Panc1 (cell line): Measurements from ENCODE around the gene TMEM100. TPM values are rescaled to one million over a fixed set of nuclear protein-coding genes. Genes with fewer than 3 reads are reported as not detected.

Experiments used
- ATAC-seq: fragments of 200-7000 bp; cut with Tn5 transposase; 2 replicates; pipeline ENCODE4 v1.9.1; 2020; ENCODE audit warnings: mild to moderate bottlenecking, moderate library complexity
- BruUV-seq: library from RNA; stranded (reverse); fragments of 400-500 nt; replicated peaks from 2 replicates; lab custom pipeline; 2021; lab: Mats Ljungman, UMichigan
- CTCF ChIA-PET: fragments of 300-600 bp; sonication (Branson Sonifier 250); formaldehyde crosslinking; loops from one replicate; lab custom pipeline; 2022; ENCODE audit warnings: antibody characterized with exemption; lab: Charles Lee
- POLR2A ChIA-PET: fragments of 300-600 bp; sonication (Branson Sonifier 250); formaldehyde crosslinking; loops from one replicate; lab custom pipeline; 2022; ENCODE audit warnings: antibody characterized with exemption; lab: Charles Lee
- DNase-seq: peaks from one replicate; pipeline ENCODE4 v3.0.0-alpha.2; 2010; ENCODE audit warnings: low read depth, low spot score
- H3K27ac ChIP-seq: 2 replicates; pipeline ENCODE4 v1.5.1; 2011; ENCODE audit warnings: mild to moderate bottlenecking, low read length, inconsistent platforms
- H3K27me3 ChIP-seq: fragments of 200-500 bp; sonication (Bioruptor generic); 2 replicates; pipeline ENCODE4 v1.6.0; 2014; ENCODE audit warnings: low read length, inconsistent platforms; ENCODE audit not compliant: control insufficient read depth, insufficient read depth
- H3K36me3 ChIP-seq: fragments of 200-500 bp; sonication (Bioruptor generic); 2 replicates; pipeline ENCODE4 v1.5.1; 2014; ENCODE audit warnings: inconsistent platforms, mild to moderate bottlenecking, low read length, moderate library complexity; ENCODE audit not compliant: control insufficient read depth, insufficient read depth
- H3K4me1 ChIP-seq: 2 replicates; pipeline ENCODE4 v1.5.1; 2011; ENCODE audit warnings: inconsistent platforms, mild to moderate bottlenecking, low read length, moderate library complexity; ENCODE audit not compliant: control insufficient read depth, insufficient read depth
- H3K4me3 ChIP-seq, 2 experiments: 2 replicates each; pipeline ENCODE4 v1.5.1; 2011 to 2012; ENCODE audit warnings: low read depth in 2 of 2, low read length in 2 of 2, mild to moderate bottlenecking in 2 of 2, inconsistent platforms in 1 of 2, moderate library complexity in 1 of 2
- H3K9me3 ChIP-seq: fragments of 200-500 bp; sonication (Bioruptor generic); 2 replicates; pipeline ENCODE4 v1.5.1; 2014; ENCODE audit warnings: low read depth, mild to moderate bottlenecking, inconsistent platforms, low read length, moderate library complexity; ENCODE audit not compliant: control insufficient read depth, insufficient read depth
- POLR2AphosphoS5 ChIP-seq: IDR thresholded peaks from 2 replicates; pipeline ENCODE4 v1.6.1; 2012; ENCODE audit warnings: mild to moderate bottlenecking, low read depth, low read length, moderate library complexity
- SIN3A ChIP-seq: IDR thresholded peaks from 2 replicates; pipeline ENCODE4 v1.6.1; 2012; ENCODE audit warnings: low read depth, mild to moderate bottlenecking, low read length, moderate library complexity, borderline replicate concordance; ENCODE audit not compliant: insufficient read depth
- TCF7L2 ChIP-seq: IDR thresholded peaks from 2 replicates; pipeline ENCODE4 v1.6.1; 2011; ENCODE audit warnings: mild to moderate bottlenecking, low read depth, low read length, inconsistent platforms
- in situ Hi-C: cut with HindIII; loops from 2 replicates; pipeline ENCODE4 v1.10.0; 2016; ENCODE audit warnings: low sequenced_read_pairs, low pct_unique_long_range_greater_than_20kb
- intact Hi-C: fragments of 100-400 bp; cut with micrococcal nuclease; formaldehyde crosslinking; loops from one replicate; pipeline ENCODE4 v1.10.0; 2022; ENCODE audit not compliant: unreplicated experiment
- total RNA-seq: library from RNA; stranded (reverse); gene quantifications from one replicate; pipeline ENCODE4 v1.2.1, GENCODE V29; 2021; ENCODE audit not compliant: unreplicated experiment
- TF ChIP-seq, protein P1 (sequence below): fragments of 450-650 bp; IDR thresholded peaks from 2 replicates; pipeline ENCODE4 v1.5.1; 2017; ENCODE audit warnings: mild to moderate bottlenecking
- TF ChIP-seq, protein P2 (sequence below), 2 experiments: IDR thresholded peaks; 2 replicates each; pipeline ENCODE4 v1.6.1; 2011 to 2012; ENCODE audit warnings: low read depth in 2 of 2, control low read depth in 1 of 2, low read length in 1 of 2, mild to moderate bottlenecking in 1 of 2, moderate library complexity in 1 of 2; ENCODE audit not compliant: insufficient read depth in 1 of 2

Gene TMEM100
- total RNA-seq, 1 experiment from 2014 or later: 0.10 TPM

DNA sequence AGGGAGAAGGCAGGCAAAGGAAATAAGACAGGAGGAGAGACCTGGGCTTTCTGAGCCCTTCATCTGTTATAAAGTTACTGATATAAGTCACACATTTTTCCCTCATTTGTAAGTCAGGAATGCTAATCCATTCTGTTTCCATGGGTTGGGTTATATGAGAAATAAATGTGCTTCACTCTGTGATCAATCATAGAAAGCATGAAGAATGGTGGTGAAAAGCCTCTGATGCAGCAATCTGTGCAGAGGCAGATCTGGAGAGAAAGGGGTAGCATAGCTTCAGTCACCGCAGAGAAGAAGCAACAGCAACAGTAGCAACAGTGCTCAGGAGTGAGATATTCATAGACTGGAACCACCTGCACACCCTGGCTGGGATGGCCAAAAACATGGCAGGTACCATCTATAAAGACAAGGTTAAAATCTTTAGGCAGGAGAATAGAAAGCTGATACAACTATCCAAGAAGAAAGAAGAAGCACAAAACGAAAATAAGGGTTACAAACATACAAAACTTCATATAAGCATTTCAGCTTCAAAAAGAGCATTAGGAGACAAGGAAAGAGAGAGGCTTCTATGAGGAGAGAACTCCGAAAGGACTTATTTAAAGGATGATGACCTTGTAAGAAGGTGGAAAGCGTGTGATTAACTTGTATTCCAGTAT lies 41.9 kb downstream of the TMEM100 start:
- intact Hi-C loops (no loop called here), in situ Hi-C loops (no loop called here)
- Histone ChIP-seq H3K4me3 (no peak overlapping the region), H3K27ac (no peak overlapping the region), H3K36me3 (no peaks in the 10 kb centered on the region), H3K27me3 (peaks cover 2% of the 10 kb centered on the region), H3K9me3 (no peaks in the 10 kb centered on the region), H3K4me1 (no peaks in the 10 kb centered on the region)
- DNase-seq (no peak), ATAC-seq (no peak)
- TF ChIP-seq, protein P1, sequence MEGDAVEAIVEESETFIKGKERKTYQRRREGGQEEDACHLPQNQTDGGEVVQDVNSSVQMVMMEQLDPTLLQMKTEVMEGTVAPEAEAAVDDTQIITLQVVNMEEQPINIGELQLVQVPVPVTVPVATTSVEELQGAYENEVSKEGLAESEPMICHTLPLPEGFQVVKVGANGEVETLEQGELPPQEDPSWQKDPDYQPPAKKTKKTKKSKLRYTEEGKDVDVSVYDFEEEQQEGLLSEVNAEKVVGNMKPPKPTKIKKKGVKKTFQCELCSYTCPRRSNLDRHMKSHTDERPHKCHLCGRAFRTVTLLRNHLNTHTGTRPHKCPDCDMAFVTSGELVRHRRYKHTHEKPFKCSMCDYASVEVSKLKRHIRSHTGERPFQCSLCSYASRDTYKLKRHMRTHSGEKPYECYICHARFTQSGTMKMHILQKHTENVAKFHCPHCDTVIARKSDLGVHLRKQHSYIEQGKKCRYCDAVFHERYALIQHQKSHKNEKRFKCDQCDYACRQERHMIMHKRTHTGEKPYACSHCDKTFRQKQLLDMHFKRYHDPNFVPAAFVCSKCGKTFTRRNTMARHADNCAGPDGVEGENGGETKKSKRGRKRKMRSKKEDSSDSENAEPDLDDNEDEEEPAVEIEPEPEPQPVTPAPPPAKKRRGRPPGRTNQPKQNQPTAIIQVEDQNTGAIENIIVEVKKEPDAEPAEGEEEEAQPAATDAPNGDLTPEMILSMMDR: no peak
- TF ChIP-seq POLR2AphosphoS5: no peak
- TF ChIP-seq TCF7L2: no peak
- TF ChIP-seq, protein P2, sequence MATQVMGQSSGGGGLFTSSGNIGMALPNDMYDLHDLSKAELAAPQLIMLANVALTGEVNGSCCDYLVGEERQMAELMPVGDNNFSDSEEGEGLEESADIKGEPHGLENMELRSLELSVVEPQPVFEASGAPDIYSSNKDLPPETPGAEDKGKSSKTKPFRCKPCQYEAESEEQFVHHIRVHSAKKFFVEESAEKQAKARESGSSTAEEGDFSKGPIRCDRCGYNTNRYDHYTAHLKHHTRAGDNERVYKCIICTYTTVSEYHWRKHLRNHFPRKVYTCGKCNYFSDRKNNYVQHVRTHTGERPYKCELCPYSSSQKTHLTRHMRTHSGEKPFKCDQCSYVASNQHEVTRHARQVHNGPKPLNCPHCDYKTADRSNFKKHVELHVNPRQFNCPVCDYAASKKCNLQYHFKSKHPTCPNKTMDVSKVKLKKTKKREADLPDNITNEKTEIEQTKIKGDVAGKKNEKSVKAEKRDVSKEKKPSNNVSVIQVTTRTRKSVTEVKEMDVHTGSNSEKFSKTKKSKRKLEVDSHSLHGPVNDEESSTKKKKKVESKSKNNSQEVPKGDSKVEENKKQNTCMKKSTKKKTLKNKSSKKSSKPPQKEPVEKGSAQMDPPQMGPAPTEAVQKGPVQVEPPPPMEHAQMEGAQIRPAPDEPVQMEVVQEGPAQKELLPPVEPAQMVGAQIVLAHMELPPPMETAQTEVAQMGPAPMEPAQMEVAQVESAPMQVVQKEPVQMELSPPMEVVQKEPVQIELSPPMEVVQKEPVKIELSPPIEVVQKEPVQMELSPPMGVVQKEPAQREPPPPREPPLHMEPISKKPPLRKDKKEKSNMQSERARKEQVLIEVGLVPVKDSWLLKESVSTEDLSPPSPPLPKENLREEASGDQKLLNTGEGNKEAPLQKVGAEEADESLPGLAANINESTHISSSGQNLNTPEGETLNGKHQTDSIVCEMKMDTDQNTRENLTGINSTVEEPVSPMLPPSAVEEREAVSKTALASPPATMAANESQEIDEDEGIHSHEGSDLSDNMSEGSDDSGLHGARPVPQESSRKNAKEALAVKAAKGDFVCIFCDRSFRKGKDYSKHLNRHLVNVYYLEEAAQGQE (IDR thresholded peaks at IDR 0.05; ENCODE audit: insufficient read depth in 1 of 2, low read depth in 2 of 2, low read length in 1 of 2): no peak
- no peak for TF ChIP-seq SIN3A
- BruUV-seq: no TSS peak
- CTCF ChIA-PET: no interaction called here
- POLR2A ChIA-PET: no interaction called here

DNA sequence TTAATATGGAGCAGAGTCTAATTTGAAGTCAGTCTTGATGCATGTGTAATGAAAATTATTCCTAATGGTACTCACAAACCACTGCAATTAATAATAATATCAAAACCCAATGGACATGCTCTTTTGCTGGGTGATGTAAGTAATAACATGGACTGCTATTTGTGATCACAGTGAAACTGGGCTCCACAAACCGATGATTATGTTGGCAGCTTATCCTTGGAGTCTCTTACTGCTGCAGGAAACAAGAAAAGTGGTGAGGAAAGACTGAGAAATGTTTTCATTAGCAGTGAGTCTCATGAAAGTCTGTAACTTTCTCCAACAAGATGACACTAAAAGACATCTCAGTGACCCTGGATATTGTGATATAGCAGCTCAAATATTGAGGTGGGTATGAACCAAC lies 45.2 kb downstream of the TMEM100 start:
- ChIA-PET POLR2A (no interaction called here), CTCF (no interaction called here)
- Histone ChIP-seq H3K4me1 (no peaks in the 10 kb centered on the region), H3K36me3 (no peaks in the 10 kb centered on the region), H3K9me3 (no peaks in the 10 kb centered on the region), H3K27me3 (no peaks in the 10 kb centered on the region; the same call in 1 of the 2 replicates), H3K27ac (no peak overlapping the region), H3K4me3 (no peak overlapping the region)
- no peak for DNase-seq
- intact Hi-C loops: no loop called here
- no TSS peak for BruUV-seq
- TF ChIP-seq, protein P2 (IDR thresholded peaks at IDR 0.05; ENCODE audit: insufficient read depth in 1 of 2, low read depth in 2 of 2, low read length in 1 of 2): no peak
- TF ChIP-seq, protein P1: no peak
- no peak for TF ChIP-seq SIN3A
- TF ChIP-seq TCF7L2: no peak
- no peak for TF ChIP-seq POLR2AphosphoS5
- no peak for ATAC-seq
- in situ Hi-C loops: no loop called here
